Occipital lobe (tissue), 2 donors: ENCODE results near the gene GOLGA6L10. TPM values are rescaled to one million over a fixed set of nuclear protein-coding genes. Genes with fewer than 3 reads are reported as not detected.
"Not testable (repeated sequence)": the region's sequence is repeated elsewhere in the genome, so short reads cannot be mapped to it uniquely, and the experiment has no call there.

Source experiments
- DNase-seq: peaks from one replicate; lab custom pipeline; 2025; lab: John Stamatoyannopoulos, UW
- total RNA-seq: library from RNA; depleted of rRNA; stranded (reverse); fragments of >200 nt; gene quantifications from one replicate; pipeline ENCODE4 v1.2.3, GENCODE V29; 2014

GOLGA6L10 gene
- total RNA-seq, 1 donor from 2014 or later = 3.1 TPM

DNA sequence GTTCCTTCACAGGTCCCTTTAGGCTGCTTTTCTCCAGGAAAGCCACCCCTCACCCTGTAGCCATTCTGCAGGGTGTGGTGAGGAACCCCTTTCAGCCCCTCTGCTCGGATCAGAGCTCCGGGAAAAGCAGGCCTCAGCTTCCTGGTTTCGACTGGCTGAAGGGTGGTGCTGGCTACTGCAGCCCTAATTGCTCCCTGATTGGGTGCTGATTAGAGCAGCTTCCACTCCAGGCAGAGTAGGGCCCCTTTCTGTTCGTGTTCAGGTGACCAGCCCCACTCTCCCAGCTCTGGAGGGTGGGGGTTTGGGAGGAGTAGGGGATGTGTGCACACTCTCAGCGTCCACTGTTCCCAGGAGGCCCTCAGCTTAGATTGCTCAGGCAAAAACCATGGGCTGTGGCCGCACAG is 49.8 kb downstream of the GOLGA6L10 start:
- not testable (repeated sequence) for DNase-seq

GRCh38 chr15:82298520-82298919 is 50.8 kb downstream of the GOLGA6L10 start:
- DNase-seq = peak; percentile 48

DNA sequence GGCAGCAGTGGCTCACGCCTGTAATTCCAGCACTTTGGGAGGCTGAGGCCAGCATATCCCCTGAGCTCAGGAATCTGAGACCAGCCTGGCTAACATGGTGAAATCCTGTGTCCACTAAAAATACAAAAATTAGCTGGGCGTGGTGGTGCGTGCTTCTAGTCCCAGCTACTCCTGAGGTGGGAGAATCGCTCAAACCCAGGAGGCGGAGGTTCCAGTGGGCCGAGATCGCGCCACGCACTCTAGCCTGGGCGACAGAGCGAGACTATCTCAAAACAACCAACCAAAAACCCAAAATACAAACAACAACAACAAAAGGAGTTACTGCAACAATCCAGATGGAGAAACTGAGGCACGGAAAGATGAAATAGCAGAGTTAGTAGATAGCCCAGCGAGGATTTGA is 51.2 kb downstream of the GOLGA6L10 start:
- DNase-seq = no peak

DNA sequence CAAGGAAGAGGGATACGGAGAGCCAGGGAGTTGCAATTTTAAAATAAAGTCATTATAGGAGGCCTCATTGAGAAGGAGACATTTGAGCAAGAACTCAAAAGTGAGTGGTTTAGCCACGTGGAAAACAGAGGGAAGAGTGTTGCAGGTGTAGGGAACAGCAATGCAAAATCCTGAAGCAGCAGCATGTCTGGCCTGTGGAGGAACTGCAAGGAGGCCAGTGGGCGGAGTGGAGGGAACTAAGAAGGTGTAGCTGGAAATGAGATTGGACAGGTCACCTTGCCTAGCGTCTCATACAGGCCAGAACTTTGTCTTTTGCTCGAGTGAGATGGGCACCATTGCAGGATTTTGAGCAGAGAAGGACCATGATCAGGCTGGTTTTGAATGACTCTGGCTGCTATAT is 51.7 kb downstream of the GOLGA6L10 start:
- DNase-seq = no peak

GRCh38 chr15:82294061-82294690 is 55.1 kb downstream of the GOLGA6L10 start:
- no peak for DNase-seq

DNA sequence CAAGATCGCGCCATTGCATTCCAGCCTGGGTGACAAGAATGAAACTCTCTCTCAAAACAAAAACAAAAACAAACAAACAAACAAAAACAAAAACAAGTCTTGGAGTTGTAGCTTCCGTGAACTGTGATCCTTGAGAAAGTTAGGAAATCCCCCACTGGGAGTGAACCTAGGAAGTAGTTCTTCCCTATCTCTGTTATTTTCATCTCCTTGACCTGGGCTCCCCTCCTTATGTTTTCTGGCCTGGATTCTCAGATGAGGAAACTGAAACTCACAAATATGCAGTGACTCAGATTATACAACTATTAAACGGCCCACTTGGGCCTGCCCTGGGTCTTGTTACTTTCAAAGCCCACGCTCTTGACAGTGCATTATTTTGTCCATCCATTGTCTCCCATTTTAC is 57.0 kb downstream of the GOLGA6L10 start:
- no peak for DNase-seq

Other genes starting within 250 kb of the GOLGA6L10 start
- 38.7 TPM for gene EFL1, start 86.7 kb downstream of the GOLGA6L10 start, total RNA-seq
- 4.1 TPM for gene SAXO2, start 86.7 kb downstream of the GOLGA6L10 start, total RNA-seq
- gene GOLGA6L9, start 80.3 kb upstream of the GOLGA6L10 start, total RNA-seq = 5.3 TPM
- gene RPS17, start 191.0 kb upstream of the GOLGA6L10 start, total RNA-seq = 1,719 TPM